GM18867 (cell line): ENCODE results near the gene ACP7.
"Not testable (repeated sequence)": the region's sequence is repeated elsewhere in the genome, so short reads cannot be mapped to it uniquely, and the experiment has no call there.

ENCODE experiments used
- ATAC-seq: cut with Tn5 transposase; IDR thresholded peaks from one replicate; pipeline ENCODE4 v1.9.1; 2021; ENCODE audit warnings: mild to moderate bottlenecking, moderate library complexity; ENCODE audit not compliant: unreplicated experiment

ACP7 gene

GRCh38 chr19:39129116-39129515, 44.9 kb downstream of the ACP7 start:
- ATAC-seq: no peak

- no peak for ATAC-seq
These were observed 46.4 kb downstream of the ACP7 start for GRCh38 chr19:39130337-39131254.

GRCh38 chr19:39131255-39131755, 47.1 kb downstream of the ACP7 start:
- ATAC-seq: no peak

GRCh38 chr19:39132344-39132969, 48.3 kb downstream of the ACP7 start:
- no peak for ATAC-seq

- no peak for ATAC-seq
These were observed 49.5 kb downstream of the ACP7 start for GRCh38 chr19:39133431-39134270.

GRCh38 chr19:39135701-39136100, 51.5 kb downstream of the ACP7 start:
- no peak for ATAC-seq

GRCh38 chr19:39136225-39136940, 52.2 kb downstream of the ACP7 start:
- no peak for ATAC-seq

- no peak for ATAC-seq
These were observed 53.0 kb downstream of the ACP7 start for GRCh38 chr19:39137131-39137530.

GRCh38 chr19:39138221-39139211, 54.3 kb downstream of the ACP7 start:
- ATAC-seq: no peak

GRCh38 chr19:39139305-39139874, 55.2 kb downstream of the ACP7 start:
- ATAC-seq: no peak

- ATAC-seq: no peak
These were observed 55.8 kb downstream of the ACP7 start for GRCh38 chr19:39139971-39140453.

GRCh38 chr19:39140594-39140993, 56.4 kb downstream of the ACP7 start:
- no peak for ATAC-seq

- no peak for ATAC-seq
These were observed 57.8 kb downstream of the ACP7 start for GRCh38 chr19:39141929-39142328.

- ATAC-seq: no peak
These were observed 58.5 kb downstream of the ACP7 start for GRCh38 chr19:39142630-39143029.

- not testable (repeated sequence) for ATAC-seq
These were observed 59.7 kb downstream of the ACP7 start for GRCh38 chr19:39143757-39144289.

- no peak for ATAC-seq
These were observed 60.3 kb downstream of the ACP7 start for GRCh38 chr19:39144290-39145071.

GRCh38 chr19:39145180-39145953, 61.2 kb downstream of the ACP7 start:
- ATAC-seq: no peak
